HS-5 (cell line): ENCODE results near the gene PCDHGA1.
"Not testable (repeated sequence)": the region's sequence is repeated elsewhere in the genome, so short reads cannot be mapped to it uniquely, and the experiment has no call there.

Source experiments
- DNase-seq: peaks from one replicate; pipeline ENCODE4 v3.0.0-alpha.2; 2012; ENCODE audit warnings: low read depth

PCDHGA1 gene

GRCh38 chr5:141383345-141383744 is 53.0 kb downstream of the PCDHGA1 start:
- DNase-seq: no peak

GRCh38 chr5:141384471-141385267 is 54.4 kb downstream of the PCDHGA1 start:
- no peak for DNase-seq

DNA sequence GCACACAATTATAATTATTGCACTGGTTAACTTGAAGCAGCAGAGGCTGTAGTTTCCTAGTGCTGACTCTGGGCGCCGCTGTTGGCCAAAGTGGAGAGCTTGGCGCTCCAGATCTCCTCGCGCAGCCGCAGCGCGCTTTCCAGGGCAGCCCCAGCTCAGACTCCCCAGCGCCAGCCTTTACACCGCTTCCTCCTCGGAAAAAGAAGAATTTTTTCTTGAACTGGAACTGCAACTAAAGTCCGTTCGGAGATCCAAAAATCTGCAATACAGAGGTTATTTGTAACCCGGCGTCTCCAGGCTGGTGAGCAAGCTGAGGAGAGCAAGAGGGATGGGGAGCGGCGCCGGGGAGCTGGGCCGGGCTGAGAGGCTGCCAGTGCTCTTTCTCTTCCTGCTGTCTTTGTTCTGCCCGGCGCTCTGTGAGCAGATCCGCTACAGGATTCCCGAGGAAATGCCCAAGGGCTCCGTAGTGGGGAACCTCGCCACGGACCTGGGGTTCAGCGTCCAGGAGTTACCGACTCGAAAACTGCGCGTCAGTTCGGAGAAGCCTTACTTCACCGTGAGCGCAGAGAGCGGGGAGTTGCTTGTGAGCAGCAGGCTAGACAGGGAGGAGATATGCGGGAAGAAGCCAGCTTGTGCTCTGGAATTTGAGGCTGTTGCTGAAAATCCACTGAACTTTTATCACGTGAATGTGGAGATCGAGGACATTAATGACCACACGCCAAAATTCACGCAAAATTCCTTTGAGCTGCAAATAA is 57.4 kb downstream of the PCDHGA1 start, which contains the start of gene PCDHGB4:
Gene PCDHGB4, plus strand, starts transcription at position 142 of the 755 bp plus-strand sequence. Its CDS starts 187 bp downstream, at position 329.
- DNase-seq: not testable (repeated sequence)

- no peak for DNase-seq
These were observed 58.3 kb downstream of the PCDHGA1 start for GRCh38 chr5:141388661-141389060.

DNA sequence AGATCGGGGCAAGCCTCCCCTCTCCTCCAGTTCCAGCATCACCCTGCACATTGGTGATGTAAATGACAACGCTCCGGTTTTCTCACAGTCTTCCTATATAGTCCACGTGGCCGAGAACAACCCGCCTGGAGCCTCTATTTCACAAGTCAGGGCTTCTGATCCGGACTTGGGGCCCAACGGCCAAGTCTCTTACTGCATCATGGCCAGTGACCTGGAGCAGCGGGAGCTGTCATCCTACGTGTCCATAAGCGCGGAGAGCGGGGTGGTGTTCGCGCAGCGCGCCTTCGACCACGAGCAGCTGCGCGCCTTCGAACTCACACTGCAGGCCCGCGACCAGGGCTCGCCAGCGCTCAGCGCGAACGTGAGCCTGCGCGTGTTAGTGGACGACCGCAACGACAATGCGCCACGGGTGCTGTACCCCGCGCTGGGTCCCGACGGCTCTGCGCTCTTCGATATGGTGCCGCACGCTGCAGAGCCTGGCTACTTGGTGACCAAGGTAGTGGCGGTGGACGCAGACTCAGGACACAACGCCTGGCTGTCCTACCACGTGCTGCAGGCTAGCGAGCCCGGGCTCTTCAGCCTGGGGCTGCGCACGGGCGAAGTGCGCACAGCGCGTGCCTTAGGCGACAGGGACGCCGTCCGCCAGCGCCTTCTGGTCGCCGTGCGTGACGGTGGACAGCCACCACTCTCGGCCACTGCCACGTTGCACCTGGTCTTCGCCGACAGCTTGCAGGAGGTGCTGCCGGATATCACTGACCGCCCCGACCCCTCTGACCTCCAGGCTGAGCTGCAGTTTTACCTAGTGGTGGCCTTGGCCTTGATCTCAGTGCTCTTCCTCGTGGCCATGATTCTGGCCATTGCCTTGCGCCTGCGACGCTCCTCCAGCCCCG is 59.1 kb downstream of the PCDHGA1 start:
- DNase-seq: no peak

DNA sequence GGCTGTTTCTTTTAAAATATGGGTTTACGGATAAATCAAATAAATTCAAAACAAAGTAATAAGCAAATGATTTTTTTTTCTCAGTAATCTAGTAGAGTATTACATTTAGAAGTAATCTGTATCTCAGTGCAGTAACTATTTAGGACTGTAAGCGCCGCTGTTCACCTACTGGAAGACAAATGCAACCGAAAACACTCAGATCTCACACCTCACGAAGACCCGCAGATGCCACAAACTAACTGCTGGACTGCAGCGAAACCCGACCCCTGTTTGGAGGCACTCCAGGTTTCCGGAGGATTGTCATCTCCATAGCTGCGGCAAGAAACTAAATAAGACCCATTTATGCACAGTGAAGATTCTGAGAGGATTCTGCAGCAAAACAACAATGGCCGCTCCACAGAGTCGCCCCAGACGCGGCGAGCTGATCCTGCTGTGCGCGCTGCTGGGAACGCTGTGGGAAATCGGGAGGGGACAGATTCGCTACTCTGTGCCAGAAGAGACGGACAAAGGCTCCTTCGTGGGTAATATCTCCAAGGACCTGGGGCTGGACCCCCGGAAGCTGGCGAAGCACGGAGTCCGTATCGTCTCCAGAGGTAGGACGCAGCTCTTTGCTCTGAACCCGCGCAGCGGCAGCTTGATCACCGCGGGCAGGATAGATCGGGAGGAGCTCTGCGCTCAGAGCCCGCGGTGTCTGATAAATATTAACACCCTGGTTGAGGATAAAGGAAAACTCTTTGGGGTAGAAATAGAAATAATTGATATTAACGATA is 62.3 kb downstream of the PCDHGA1 start, which contains the start of gene PCDHGA8:
Gene PCDHGA8, plus strand, starts transcription at position 205 of the 770 bp plus-strand sequence. Its CDS starts 181 bp downstream, at position 386.
- no peak for DNase-seq

- no peak for DNase-seq
These were observed 63.0 kb downstream of the PCDHGA1 start for GRCh38 chr5:141393267-141393666.

GRCh38 chr5:141394401-141395187 is 64.3 kb downstream of the PCDHGA1 start:
- not testable (repeated sequence) for DNase-seq

- not testable (repeated sequence) for DNase-seq
These were observed 67.6 kb downstream of the PCDHGA1 start, which contains the start of gene PCDHGB5 for GRCh38 chr5:141397756-141398551. PCDHGB5 (plus strand) TSS chr5:141397947; CDS start chr5:141398128, 181 bp downstream.

- DNase-seq: no peak
These were observed 68.3 kb downstream of the PCDHGA1 start for GRCh38 chr5:141398608-141399007.

- no peak for DNase-seq
These were observed 69.4 kb downstream of the PCDHGA1 start for GRCh38 chr5:141399555-141400258.

DNA sequence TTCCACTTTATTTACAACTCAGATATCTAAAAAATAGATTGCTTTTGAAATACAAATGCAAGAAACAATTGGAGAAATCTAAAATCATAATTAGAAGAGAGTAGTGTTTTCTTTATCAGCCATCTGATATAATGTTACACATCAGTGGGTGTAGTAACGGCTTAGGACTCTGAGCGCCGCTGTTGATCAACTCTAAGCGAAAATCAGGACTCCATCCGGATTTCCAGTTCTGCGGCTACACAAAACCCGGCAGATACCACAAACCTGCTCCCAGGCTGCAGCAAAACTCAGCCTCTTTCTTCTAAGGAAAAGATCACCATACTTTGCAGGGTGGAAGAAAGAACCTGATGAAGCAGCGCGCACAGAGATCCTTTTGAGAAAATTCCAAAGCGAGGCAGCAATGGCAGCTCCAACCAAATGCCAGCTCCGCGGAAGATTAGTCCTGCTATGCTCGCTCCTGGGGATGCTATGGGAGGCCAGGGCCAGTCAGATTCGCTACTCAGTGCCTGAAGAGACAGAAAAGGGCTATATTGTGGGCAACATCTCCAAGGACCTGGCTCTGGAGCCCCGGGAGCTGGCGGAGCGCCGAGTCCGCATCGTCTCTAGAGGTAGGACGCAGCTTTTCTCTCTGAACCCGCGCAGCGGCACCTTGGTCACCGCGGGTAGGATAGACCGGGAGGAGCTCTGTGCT is 72.4 kb downstream of the PCDHGA1 start, which contains the start of gene PCDHGA9:
Gene PCDHGA9, plus strand, starts transcription at position 226 of the 691 bp plus-strand sequence. Its CDS starts 175 bp downstream, at position 401.
- DNase-seq: no peak

DNA sequence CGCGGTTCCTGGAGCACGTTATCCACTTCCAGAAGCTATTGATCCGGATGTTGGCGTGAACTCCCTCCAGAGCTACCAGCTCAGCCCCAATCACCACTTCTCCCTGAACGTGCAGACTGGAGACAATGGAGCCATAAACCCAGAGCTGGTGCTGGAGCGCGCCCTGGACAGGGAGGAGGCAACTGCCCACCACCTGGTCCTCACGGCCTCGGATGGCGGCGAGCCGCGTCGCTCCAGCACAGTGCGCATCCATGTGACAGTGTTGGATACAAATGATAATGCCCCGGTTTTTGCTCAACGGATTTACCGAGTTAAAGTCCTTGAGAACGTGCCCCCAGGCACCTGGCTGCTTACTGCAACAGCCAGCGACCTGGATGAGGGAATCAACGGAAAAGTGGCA is 73.1 kb downstream of the PCDHGA1 start:
- no peak for DNase-seq

DNA sequence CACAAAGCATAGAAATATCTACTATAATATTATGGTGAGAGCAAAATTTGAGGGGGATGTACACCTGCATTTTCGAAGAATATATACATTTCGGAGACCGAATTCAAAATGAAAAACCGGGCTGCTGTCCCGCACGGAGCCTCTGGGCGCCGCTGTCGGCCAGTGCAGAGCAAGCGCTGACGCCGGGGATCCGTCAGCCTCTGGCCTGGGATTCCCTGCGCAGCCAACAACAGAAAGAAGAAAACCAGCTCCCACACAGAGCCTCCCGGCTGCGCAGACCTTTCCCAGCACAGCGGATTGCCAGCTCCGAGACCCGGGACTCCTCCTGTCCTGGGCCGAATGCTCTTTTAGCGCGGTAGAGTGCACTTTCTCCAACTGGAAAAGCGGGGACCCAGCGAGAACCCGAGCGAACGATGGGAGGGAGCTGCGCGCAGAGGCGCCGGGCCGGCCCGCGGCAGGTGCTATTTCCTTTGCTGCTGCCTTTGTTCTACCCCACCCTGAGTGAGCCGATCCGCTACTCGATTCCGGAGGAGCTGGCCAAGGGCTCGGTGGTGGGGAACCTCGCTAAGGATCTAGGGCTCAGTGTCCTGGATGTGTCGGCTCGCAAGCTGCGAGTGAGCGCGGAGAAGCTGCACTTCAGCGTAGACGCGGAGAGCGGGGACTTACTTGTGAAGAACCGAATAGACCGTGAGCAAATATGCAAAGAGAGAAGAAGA is 77.6 kb downstream of the PCDHGA1 start, which contains the start of gene PCDHGB6:
Gene PCDHGB6, plus strand, starts transcription at position 232 of the 716 bp plus-strand sequence. Its CDS starts 182 bp downstream, at position 414.
- DNase-seq: not testable (repeated sequence)

DNA sequence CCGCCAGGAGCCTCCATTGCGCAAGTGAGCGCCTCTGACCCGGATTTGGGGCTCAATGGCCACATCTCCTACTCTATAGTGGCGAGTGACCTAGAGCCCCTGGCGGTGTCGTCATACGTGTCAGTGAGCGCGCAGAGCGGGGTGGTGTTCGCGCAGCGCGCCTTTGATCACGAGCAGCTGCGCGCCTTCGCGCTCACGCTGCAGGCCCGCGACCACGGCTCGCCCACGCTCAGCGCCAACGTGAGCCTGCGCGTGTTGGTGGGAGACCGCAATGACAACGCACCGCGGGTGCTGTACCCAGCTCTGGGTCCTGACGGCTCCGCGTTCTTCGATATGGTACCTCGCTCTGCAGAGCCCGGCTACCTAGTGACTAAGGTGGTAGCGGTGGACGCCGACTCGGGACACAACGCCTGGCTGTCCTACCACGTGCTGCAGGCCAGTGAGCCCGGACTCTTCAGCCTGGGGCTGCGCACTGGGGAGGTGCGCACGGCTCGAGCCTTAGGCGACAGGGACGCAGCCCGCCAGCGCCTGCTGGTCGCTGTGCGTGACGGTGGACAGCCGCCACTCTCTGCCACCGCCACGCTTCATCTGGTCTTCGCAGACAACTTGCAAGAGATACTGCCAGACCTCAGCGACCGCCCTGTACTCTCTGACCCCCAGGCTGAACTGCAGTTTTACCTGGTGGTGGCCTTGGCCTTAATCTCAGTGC is 79.4 kb downstream of the PCDHGA1 start:
- DNase-seq: no peak

DNA sequence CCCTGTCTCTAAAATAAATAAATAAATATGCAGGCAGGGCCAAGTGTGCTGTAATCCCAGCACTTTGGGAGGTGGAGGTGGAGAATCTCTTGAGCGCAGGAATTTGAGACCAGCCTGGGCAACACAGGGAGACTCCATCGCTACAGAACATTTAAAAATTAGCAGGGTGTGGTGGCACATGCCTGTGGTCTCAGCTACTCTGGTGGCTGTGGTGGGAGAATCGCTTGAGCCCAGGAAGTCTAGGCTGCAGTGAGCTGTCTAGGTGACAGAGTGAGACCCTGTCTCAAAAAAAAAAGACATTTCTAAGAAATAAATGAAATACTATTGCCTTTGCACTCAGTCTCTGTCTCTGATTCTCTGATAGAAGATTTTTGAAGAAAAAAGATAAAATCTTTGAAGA is 81.3 kb downstream of the PCDHGA1 start:
- DNase-seq: no peak
